GM18520 (cell line): ENCODE results near the gene S100A14.

Experiments
- ATAC-seq: cut with Tn5 transposase; IDR thresholded peaks from one replicate; pipeline ENCODE4 v1.9.1; 2021; ENCODE audit not compliant: unreplicated experiment

The S100A14 gene

GRCh38 chr1:153639280-153639679 is 23.2 kb upstream of the S100A14 start:
- ATAC-seq = no peak

GRCh38 chr1:153638261-153638660 is 22.1 kb upstream of the S100A14 start:
- ATAC-seq = no peak

GRCh38 chr1:153636312-153636711 is 20.2 kb upstream of the S100A14 start:
- ATAC-seq = no peak

DNA sequence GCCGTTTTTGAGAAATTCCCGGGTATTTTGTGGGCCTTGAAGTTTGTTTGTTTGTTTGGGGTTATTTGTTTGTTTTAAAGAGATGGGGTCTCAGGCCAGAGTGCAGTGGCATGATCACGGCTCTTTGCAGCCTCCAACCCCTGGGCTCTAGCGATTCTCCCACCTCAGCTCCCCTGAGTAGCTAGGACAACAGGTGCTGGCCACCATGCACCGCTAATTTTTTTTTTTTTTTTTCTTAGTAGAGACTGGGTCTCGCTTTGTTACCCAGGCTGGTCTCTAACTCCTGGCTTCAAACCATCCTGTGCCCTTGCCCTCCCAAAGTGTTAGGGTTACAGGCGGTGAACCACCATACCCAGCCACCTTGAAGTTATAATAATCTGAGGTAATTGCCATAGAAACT is 19.7 kb upstream of the S100A14 start:
- no peak for ATAC-seq

DNA sequence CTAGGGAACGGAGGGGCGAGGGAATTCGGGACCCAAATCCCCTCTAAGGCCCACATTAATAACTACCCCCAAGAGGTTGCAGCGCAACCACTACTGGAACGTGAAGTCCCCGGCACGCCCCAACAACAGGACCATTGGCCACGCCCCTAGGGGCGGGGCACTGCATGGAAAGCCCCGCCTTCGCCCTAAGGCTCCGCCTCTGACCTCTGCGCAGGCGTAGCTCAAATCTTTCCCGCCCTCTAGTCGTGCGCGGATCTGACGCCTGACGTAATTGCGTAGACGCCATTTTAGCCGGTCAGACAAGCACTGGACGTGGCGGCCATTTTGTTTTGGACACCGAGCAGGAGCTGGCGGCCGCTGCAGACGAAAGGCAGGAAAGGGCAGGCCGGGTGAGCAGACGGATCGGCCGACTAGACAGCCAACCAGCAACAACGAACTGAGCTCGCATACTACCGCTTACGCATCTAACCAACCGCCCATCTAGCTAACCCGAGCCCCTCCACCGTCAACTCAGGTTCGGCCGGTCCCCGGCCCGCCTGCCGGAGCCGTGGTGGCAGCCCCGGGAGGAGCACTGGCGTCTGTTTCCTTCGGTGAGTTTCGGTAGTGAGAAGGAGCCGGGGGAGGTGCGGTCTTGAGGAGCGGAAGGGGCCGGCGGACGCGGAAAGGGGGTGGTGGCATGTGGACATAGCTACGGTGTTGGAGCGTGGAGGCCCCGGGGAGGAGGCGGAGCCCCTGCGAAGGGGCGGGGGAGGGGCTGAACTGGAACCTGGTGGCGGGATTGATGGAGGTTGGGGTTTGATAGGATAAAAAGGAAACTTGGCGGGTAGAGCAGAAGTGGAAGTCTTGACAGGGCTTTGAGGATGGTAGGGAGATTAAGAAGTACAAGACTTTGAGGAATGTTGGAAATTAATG is 17.9 kb upstream of the S100A14 start, which contains the start of gene CHTOP:
Gene CHTOP, plus strand, starts transcription at position 313 of the 912 bp plus-strand sequence. CDS start 2,523 bp downstream, outside the sequence.
- peak; percentile 90 for ATAC-seq

- ATAC-seq = no peak
Measured at GRCh38 chr1:153633161-153633753, 17.1 kb upstream of the S100A14 start.

- no peak for ATAC-seq
Measured at GRCh38 chr1:153631047-153632022, 15.2 kb upstream of the S100A14 start.

DNA sequence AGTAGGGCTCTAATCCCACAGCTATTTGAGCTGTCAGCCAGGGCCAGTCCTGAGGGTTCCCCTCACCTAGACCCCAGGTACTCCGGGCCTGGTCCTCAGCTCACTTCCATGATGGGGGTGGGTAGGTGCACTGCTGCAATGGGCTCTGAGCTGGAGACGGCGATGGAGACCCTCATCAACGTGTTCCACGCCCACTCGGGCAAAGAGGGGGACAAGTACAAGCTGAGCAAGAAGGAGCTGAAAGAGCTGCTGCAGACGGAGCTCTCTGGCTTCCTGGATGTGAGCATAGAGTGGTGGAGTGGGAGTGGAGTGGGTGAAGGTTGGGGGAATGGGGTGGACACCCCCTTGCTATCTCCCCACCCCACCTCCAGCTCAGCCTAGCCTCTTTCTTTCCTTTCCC is 14.3 kb upstream of the S100A14 start:
- no peak for ATAC-seq

DNA sequence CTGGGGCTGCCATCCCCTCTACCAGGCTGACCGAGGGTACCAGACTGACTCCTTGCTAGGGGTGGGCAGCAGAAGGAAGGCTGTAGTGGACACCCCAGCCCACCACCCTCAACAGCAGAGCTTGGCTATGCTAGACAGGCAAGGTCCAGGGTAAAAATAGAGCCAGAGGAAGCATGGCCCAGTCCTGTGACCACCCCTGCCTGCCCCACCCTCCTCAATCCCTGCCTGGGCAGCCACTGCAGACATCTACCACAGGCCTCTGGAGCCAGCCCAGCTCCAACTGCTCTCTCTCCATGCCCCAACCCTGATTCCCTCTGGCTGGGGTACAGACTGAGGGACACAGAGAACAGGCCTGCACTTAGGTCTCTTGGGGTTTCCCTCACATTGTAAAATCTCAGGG is 13.8 kb upstream of the S100A14 start:
- no peak for ATAC-seq

DNA sequence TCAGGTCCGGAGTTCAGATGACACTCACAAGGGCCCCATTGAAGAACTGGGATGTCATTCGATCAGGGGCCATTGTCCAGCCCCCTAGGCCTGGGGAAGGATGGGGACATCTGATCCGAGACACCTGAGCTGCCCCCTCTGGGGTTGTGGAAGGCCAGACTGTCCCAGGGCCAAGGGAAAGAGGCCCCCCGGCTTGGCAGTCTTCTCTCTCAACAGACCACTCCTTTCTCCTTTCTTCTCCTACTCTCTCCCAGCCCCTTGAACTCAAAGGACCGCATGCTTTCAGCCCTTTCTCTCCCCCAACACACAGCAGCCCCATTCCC is 13.2 kb upstream of the S100A14 start:
- no peak for ATAC-seq

DNA sequence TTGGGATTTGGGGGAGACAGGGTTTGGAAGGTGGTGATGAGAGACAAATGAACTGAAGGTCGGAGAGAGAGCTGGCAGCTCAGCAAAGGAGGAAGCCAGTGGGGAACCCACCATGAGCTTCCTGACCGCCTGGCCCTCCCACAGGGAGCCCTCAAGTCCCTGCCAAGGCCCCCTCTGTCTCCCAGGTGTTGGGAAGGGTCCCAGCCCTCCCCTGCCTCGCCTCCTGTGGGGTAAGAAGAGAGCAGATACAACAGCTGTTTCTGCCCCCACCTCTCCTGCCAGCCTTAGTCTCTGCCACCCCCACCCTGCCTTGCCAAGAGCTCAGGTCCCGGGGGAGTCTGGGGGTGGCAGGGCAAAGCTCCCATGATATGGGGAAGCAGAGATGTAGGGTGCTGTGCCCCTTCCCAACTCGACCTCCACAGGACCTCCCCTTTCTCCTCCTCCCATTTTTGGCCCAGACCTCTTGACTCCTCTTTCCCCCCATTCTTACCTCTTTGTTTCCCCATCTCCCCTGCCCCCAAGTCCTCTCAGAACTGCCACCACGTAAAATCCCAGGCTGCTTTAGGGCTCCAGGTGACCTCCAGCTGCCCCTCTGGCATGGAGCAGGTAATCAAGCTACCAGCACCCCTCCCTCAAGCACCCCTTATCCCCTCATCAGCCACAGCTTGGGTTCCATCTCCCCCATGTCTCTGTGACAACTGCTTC is 12.7 kb upstream of the S100A14 start:
- no peak for ATAC-seq

DNA sequence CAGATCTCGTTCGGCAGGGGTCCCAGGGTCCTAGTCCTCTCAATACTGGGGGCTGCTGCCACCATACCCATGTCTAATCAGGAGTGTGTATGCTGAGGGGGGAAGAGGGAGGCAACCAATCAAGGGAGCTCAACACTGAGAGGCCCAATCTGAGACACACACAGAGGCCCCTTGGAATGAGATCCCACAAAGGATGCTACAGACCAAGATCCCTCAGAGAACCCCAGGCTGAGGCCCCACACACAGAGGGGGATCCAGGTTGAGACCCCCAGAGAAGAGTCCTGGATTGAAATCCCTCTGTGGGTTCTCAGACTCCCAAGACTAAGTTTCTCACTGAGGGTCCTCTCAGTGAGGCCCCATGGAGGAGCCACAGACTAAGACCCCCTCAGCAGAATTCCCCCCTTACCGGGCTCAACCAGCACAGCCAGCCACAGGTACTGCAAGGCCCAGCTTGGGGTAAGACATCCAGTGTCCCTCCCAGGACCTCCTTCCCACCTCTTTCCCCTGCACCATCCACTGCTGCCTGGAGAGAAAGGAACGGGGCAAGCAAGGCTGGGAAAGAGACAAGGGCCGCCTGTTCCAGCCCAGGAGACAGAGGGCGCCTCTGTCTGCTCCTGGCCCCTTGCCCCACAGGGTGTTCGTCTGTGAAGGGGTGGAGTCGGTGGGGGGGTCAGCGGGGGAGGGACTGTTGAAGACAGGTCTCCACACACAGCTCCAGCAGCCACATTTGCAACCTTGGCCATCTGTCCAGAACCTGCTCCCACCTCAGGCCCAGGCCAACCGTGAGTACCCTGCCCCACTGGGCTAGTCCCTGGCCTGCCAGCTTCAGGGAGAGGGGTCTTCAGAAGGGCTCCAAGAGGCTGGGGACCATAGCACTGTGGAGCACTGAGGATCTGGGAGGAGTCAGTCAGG is 11.8 kb upstream of the S100A14 start, which contains the start of gene S100A1:
Gene S100A1, plus strand, starts transcription at position 720 of the 912 bp plus-strand sequence. CDS start 2,088 bp downstream, outside the sequence.
- no peak for ATAC-seq

GRCh38 chr1:153626904-153627714 is 11.0 kb upstream of the S100A14 start, which contains the start of gene S100A13:
TSS of gene S100A13 (minus strand) at chr1:153627505. CDS start at chr1:153626472, 1,033 bp downstream.
- ATAC-seq = no peak

DNA sequence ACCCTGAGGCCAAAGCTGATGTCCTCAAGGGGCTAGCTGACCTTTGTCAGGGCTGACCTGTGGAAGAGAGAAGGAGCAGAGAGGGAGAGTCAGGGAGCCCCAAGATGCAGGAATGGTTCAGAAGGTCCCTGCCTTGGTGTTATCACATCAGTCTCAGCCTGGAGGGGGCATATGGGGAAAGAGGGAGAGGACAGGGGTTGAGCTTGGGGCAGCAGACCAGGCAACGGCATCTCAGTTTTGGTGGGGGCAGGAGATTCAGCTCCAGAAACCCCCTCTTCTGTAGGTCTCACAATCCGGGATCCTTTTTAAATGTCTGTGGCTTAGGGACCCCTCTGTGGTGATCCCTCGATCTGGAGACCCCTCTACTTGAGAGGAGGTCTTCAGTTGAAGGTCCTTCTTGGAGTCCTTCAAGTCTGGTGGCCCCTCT is 10.4 kb upstream of the S100A14 start:
- no peak for ATAC-seq

DNA sequence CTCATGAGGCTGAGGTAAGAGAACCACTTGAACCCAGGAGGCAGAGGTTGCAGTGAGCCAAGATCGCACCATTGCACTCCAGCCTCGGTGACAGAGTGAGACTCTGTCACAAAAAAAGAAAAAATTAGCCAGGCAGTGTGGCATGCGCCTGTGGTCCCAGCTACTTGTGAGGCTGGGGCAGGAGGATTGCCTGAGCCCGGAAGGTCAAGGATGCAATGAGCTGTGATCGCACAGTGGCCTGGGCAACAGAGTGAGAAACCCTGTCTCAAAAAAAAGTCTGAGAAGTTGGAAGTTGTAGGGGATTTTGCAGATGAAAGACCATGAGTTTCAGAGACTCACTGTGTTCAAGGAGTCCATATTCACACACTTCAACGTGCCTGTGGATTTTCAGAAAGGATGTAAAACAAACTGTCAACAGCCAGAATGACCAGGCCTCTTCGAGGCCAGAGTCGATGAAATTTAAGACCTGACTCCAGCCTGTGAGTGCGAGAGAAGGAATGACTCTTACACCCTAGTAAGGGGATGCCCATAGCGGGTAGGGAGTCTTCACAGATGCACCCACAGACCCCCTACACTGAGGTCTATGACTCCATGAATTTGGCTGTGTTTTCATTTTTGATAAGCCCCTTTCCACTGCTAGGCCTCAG is 9.0 kb upstream of the S100A14 start:
- ATAC-seq = no peak

DNA sequence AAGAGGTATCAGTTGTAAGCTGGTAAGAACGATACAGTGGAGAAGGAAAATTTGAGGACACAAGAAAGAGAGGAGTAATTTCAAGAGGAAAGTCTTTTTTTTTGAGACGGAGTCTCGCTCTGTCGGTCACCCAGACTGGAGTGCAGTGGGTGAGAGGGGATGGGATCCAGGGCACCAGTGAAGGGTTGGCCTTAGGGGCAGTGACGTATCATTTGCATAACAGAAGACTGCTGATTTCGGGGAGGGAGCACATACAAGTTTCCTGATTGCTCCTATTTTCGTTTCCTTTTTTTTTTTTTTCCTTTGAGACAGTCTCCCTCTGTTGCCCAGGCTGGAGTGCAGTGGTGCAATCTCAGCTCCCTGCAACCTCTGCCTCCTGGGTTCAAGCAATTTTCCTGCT is 7.0 kb upstream of the S100A14 start:
- ATAC-seq = no peak

DNA sequence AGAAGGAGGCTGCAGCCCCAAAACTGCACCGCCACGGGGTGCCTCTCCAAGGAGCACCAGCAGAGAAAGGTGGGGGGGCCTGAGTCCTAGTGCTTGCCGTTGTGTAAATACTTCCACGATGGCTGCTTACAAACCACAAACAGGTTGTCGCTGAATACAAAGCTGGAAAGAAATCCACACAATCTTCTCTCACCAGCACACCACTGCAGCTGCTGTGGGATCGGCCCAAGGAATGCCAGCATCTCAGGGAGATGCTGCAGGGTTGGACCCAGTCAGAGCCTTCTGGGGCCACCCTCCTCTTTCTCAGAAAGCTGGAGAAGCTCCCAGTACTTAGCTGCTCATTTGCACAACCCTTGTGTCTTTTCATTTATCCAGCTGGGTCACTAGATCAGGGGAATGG is 3.0 kb upstream of the S100A14 start:
- ATAC-seq = no peak

GRCh38 chr1:153617663-153618062 is 1.5 kb upstream of the S100A14 start:
- no peak for ATAC-seq
